PC-9 (cell line): Measurements from ENCODE around the gene SWI5. TPM values are rescaled to one million over a fixed set of nuclear protein-coding genes. Genes with fewer than 3 reads are reported as not detected.

ENCODE experiments used
- BruUV-seq: library from RNA; stranded (reverse); fragments of 400-500 nt; replicated peaks from 2 replicates; lab custom pipeline; 2021; lab: Mats Ljungman, UMichigan
- CTCF ChIA-PET: fragments of 300-600 bp; sonication (Branson Sonifier 250); formaldehyde crosslinking; loops from one replicate; lab custom pipeline; 2022; ENCODE audit warnings: antibody characterized with exemption; lab: Charles Lee
- POLR2A ChIA-PET: fragments of 300-600 bp; sonication (Branson Sonifier 250); formaldehyde crosslinking; loops from one replicate; lab custom pipeline; 2022; ENCODE audit warnings: antibody characterized with exemption; ENCODE audit not compliant: unreplicated experiment; lab: Charles Lee
- DNase-seq, 2 experiments: peaks; one replicate each; pipeline versions ENCODE4 v3.0.0 to v3.0.0-alpha.2; 2015 to 2022; ENCODE audit warnings: mixed read lengths in 1 of 2
- H2AFZ ChIP-seq: fragments of 200-600 bp; sonication (generic); 2 replicates; pipeline ENCODE4 v1.8.1; 2017; ENCODE audit warnings: antibody characterized with exemption
- H3F3A ChIP-seq: fragments of 200-600 bp; sonication (generic); 2 replicates; pipeline ENCODE4 v1.8.1; 2017; ENCODE audit warnings: antibody characterized with exemption, mild to moderate bottlenecking, low read depth; ENCODE audit not compliant: insufficient read depth
- H3K27ac ChIP-seq: fragments of 200-600 bp; sonication (generic); 2 replicates; pipeline ENCODE4 v1.6.1; 2016; ENCODE audit warnings: mixed run types
- H3K27me3 ChIP-seq: fragments of 200-600 bp; sonication (generic); 2 replicates; pipeline ENCODE4 v1.6.1; 2016; ENCODE audit warnings: low read depth, mixed run types; ENCODE audit not compliant: insufficient read depth
- H3K36me3 ChIP-seq: fragments of 200-600 bp; sonication (generic); 2 replicates; pipeline ENCODE4 v1.6.1; 2016; ENCODE audit warnings: low read depth, mixed run types
- H3K4me1 ChIP-seq: fragments of 200-600 bp; sonication (generic); replicated peaks from 2 replicates; pipeline ENCODE4 v1.6.1; 2016; ENCODE audit warnings: mixed run types; ENCODE audit not compliant: insufficient read depth
- H3K4me2 ChIP-seq: fragments of 200-600 bp; sonication (generic); 2 replicates; pipeline ENCODE4 v1.6.1; 2017; ENCODE audit warnings: mixed run types
- H3K4me3 ChIP-seq: fragments of 200-600 bp; sonication (generic); 2 replicates; pipeline ENCODE4 v1.6.1; 2016; ENCODE audit warnings: mixed run types
- H3K79me2 ChIP-seq: fragments of 200-600 bp; sonication (generic); 2 replicates; pipeline ENCODE4 v1.6.1; 2017; ENCODE audit warnings: low read depth, mixed run types
- H3K9me2 ChIP-seq: fragments of 200-600 bp; sonication (generic); 2 replicates; pipeline ENCODE4 v1.8.1; 2017; ENCODE audit warnings: mild to moderate bottlenecking; ENCODE audit not compliant: insufficient read depth
- H3K9me3 ChIP-seq: fragments of 200-600 bp; sonication (generic); 2 replicates; pipeline ENCODE4 v1.8.1; 2016; ENCODE audit warnings: low read depth; ENCODE audit not compliant: insufficient read depth
- H4K20me1 ChIP-seq: fragments of 200-600 bp; sonication (generic); 2 replicates; pipeline ENCODE4 v1.8.1; 2017; ENCODE audit not compliant: insufficient read depth
- EZH2 ChIP-seq: fragments of 200-600 bp; sonication (generic); IDR thresholded peaks from 2 replicates; pipeline ENCODE4 v1.8.0; 2017; ENCODE audit warnings: antibody characterized with exemption, low read depth
- intact Hi-C: fragments of 100-400 bp; cut with micrococcal nuclease; formaldehyde crosslinking; loops from one replicate; pipeline ENCODE4 v1.10.0; 2022; ENCODE audit not compliant: unreplicated experiment
- total RNA-seq: library from RNA; stranded (reverse); gene quantifications from 2 replicates; pipeline ENCODE4 v1.2.3, GENCODE V29; 2021
- TF ChIP-seq, protein P1 (sequence below): fragments of 200-600 bp; sonication (generic); conservative IDR thresholded peaks from 2 replicates; pipeline ENCODE4 v1.6.1; 2017; ENCODE audit warnings: mixed run types, antibody characterized with exemption, mild to moderate bottlenecking, moderate library complexity

Gene SWI5
- total RNA-seq, 1 experiment from 2014 or later = 86.0 TPM

DNA sequence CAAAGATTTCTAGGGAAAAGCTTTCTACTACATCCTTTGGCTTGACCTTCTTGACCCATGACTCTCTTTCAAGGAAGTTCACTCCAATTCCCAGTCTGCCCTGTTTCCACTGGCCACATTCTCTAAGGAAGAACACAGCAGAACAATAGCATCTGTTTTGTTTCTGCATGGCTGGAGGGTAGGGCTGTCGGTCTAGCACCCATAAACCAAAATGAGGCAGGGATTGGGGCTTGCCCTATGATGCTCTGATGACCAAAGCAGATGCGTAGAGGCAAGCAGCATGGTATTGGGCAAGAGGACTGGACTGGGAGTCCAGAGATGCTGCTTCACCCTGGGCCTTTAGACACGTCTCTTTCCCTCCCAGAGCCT, 24.4 kb upstream of the SWI5 start:
- BruUV-seq = no TSS peak
- Histone ChIP-seq H3K27me3 (no peaks in the 10 kb centered on the region), H3F3A (peaks cover 24% of the 10 kb centered on the region; the same call in 1 of the 2 replicates), H3K27ac (no peak overlapping the region), H2AFZ (no peak overlapping the region), H4K20me1 (no peaks in the 10 kb centered on the region), H3K9me3 (no peaks in the 10 kb centered on the region), H3K4me2 (no peak overlapping the region), H3K79me2 (no peaks in the 10 kb centered on the region), H3K4me3 (no peak overlapping the region), H3K36me3 (no peaks in the 10 kb centered on the region), H3K4me1 (no peaks in the 10 kb centered on the region), H3K9me2 (no peaks in the 10 kb centered on the region)
- TF ChIP-seq, protein P1, sequence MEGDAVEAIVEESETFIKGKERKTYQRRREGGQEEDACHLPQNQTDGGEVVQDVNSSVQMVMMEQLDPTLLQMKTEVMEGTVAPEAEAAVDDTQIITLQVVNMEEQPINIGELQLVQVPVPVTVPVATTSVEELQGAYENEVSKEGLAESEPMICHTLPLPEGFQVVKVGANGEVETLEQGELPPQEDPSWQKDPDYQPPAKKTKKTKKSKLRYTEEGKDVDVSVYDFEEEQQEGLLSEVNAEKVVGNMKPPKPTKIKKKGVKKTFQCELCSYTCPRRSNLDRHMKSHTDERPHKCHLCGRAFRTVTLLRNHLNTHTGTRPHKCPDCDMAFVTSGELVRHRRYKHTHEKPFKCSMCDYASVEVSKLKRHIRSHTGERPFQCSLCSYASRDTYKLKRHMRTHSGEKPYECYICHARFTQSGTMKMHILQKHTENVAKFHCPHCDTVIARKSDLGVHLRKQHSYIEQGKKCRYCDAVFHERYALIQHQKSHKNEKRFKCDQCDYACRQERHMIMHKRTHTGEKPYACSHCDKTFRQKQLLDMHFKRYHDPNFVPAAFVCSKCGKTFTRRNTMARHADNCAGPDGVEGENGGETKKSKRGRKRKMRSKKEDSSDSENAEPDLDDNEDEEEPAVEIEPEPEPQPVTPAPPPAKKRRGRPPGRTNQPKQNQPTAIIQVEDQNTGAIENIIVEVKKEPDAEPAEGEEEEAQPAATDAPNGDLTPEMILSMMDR = no peak
- no peak for TF ChIP-seq EZH2
- intact Hi-C loops = no loop called here
- DNase-seq = no peak
- ChIA-PET POLR2A (no interaction called here), CTCF (no interaction called here)

DNA sequence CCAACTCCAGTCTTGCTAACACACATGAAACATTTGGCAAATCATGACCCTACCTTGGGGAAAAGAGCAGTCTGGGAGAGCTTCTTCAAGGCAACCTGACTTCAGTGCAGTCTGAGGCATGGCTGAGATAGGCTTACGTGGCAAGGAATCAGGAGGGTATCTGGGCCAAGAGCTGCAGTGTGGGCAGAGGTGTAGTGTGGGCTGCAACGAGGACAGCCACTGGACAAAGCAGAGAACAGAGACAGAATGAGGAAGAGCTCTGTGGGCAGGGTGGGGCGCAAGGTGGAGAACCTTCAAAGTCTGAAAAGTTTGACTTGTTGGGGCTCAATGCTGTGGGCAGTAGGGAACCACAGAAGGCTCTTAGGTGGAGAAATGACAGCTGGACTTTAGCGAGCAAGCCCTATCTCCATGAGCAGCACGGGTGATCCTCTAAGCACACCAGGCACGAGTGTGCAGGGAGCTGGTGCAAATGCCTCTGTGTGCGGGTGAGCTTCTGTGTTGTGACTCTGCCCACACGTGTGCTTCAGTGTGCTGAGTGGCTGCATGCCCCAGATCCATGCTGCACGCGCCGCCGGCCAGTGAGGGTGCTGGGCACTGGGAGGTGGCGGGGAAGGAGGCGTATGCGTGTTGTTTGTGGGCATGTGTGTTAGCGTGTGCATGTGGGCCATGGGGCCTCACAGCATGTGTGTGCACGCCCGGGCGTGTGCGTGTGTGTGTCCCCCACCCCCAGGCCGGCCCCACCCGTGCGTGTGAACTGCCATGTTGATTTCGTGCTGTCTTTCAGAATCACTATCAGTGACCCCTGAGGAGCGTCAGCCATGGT, 23.5 kb upstream of the SWI5 start:
- DNase-seq = no peak
- Histone ChIP-seq H3K4me1 (no peaks in the 10 kb centered on the region), H3K9me2 (no peaks in the 10 kb centered on the region), H3K27me3 (no peaks in the 10 kb centered on the region), H3F3A (peaks cover 29% of the 10 kb centered on the region; the same call in 1 of the 2 replicates), H3K4me3 (no peak overlapping the region), H3K9me3 (no peaks in the 10 kb centered on the region), H3K79me2 (no peaks in the 10 kb centered on the region), H2AFZ (no peak overlapping the region), H3K27ac (no peak overlapping the region), H3K4me2 (no peak overlapping the region), H4K20me1 (no peaks in the 10 kb centered on the region), H3K36me3 (no peaks in the 10 kb centered on the region)
- CTCF ChIA-PET = interaction anchor here (1.0 kb wide), 1 partner anchor 128 kb away, joined by 3 read pairs; no protein-coding TSS in a partner anchor
- POLR2A ChIA-PET = interaction anchor here (0.7 kb wide), 1 partner anchor 130 kb away, joined by 3 read pairs; no protein-coding TSS in a partner anchor
- intact Hi-C loops = no loop called here
- TF ChIP-seq, protein P1 = no peak
- no peak for TF ChIP-seq EZH2
- BruUV-seq = no TSS peak

DNA sequence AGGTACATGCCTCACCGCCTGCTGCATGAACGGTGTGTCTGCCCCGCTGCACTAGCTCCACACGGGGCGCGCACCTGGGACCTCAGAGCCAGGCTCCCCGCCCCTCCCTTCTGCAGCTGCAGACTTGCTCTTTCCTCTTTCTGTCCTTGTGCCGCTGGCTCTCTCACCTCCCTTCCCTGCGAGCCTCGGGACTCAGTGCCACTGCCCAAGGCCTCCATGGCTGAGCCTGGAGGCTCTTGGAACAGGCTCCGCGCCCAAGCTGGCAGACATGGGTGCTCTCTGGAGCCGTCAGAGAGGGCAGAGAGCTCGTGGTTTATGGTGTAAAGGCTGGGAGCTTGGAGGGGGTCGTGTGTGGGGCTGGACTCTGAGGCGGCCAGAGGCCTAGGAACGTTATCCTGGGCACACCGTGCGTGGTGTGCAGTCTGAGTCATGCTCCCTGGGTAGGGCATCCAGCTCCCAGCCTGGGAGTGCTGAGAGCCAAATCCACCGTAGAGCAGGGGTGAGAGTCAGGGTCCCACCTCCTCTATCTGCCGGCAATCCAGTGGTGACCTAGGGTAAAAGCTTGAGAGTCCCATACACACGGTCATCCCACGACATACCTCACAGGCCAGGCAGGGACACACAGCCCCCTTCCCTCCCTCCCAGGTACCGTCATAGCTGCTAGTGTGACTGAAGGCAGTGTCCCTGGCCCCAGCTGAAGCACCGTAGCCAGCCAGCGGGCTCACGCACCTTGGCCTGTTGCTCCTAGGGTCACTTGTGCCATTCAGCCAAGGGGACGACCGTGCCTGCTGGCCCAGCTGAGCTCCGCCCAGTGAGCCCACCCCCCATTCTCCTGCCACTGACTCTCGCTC, 22.7 kb upstream of the SWI5 start:
- H2AFZ ChIP-seq = no peak overlapping the region
- H3K27ac ChIP-seq = no peak overlapping the region
- TF ChIP-seq, protein P1 = no peak
- TF ChIP-seq EZH2 = no peak
- H3K4me1 ChIP-seq = no peaks in the 10 kb centered on the region
- no peaks in the 10 kb centered on the region for H3K36me3 ChIP-seq
- H3F3A ChIP-seq = peaks cover 29% of the 10 kb centered on the region; the same call in 1 of the 2 replicates
- H3K9me2 ChIP-seq = no peaks in the 10 kb centered on the region
- BruUV-seq = no TSS peak
- no peak for DNase-seq
- no peak overlapping the region for H3K4me2 ChIP-seq
- H3K27me3 ChIP-seq = no peaks in the 10 kb centered on the region
- POLR2A ChIA-PET = no interaction called here
- H3K9me3 ChIP-seq = no peaks in the 10 kb centered on the region
- H3K4me3 ChIP-seq = no peak overlapping the region
- no peaks in the 10 kb centered on the region for H3K79me2 ChIP-seq
- intact Hi-C loops = no loop called here
- no peaks in the 10 kb centered on the region for H4K20me1 ChIP-seq
- CTCF ChIA-PET = interaction anchor here (1.0 kb wide), 1 partner anchor 128 kb away, joined by 3 read pairs; no protein-coding TSS in a partner anchor
